ENCODE data around the gene ATG4C.

DNA sequence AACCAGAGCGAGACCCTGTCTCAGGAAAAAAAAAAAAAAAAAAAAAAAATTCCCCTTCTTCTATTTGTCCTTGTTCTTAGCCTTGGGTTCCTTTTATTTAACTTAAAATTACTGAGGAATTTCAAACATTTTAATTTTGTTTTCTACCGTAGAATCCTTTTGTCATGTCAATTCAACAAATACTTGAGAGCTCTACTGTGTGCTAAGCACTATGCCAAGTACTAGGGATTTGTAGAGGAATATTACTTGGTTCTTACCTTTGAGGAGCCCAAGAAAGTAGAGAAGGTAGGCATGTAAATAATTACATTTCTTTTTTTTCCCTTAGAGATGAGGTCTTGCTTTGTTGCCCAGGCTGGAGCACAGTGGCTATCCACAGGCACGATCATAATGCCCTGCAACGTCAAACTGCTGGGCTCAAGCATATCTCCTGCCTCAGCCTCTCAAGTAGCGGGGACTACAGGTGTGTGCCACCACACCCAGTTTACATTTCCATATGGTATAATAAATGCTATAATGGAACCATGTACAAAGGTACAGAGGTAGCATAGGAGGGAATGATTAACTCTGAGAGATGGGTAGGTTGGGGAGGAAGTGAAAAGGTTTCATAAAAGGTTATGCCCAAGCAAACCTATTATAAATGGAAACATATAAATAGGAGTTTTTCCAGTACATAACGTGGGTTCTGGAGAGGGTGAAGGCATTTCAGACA lies 104.0 kb downstream of the ATG4C start:
- TF ChIP-seq CTCF (IDR thresholded peaks at IDR 0.05): no peak
- TF ChIP-seq POLR2A (IDR thresholded peaks at IDR 0.05): no peak

All from testis (tissue), 2 donors.